Suprapubic skin (tissue), 4 donors: ENCODE measurements around the gene PLPP7. TPM values are rescaled to one million over a fixed set of nuclear protein-coding genes. Genes with fewer than 3 reads are reported as not detected.

ENCODE experiments used
- DNase-seq, 2 donors: peaks; one replicate each; pipeline ENCODE4 v3.0.0-alpha.2; 2019; ENCODE audit warnings: low spot score in 2 of 2
- H3K27ac ChIP-seq: fragments of 200-600 bp; sonication (generic); one replicate; pipeline ENCODE4 v1.5.1; 2019
- H3K27me3 ChIP-seq: fragments of 200-600 bp; sonication (generic); one replicate; pipeline ENCODE4 v1.5.1; 2019
- H3K36me3 ChIP-seq: fragments of 200-600 bp; sonication (generic); one replicate; pipeline ENCODE4 v1.5.1; 2019
- H3K4me1 ChIP-seq: fragments of 200-600 bp; sonication (generic); one replicate; pipeline ENCODE4 v1.5.1; 2019
- H3K4me3 ChIP-seq: fragments of 200-600 bp; sonication (generic); one replicate; pipeline ENCODE4 v1.5.1; 2019; ENCODE audit warnings: mild to moderate bottlenecking
- H3K9me3 ChIP-seq: fragments of 200-600 bp; sonication (generic); one replicate; pipeline ENCODE4 v1.5.1; 2019
- EP300 ChIP-seq: sonication (generic); formaldehyde crosslinking; IDR thresholded peaks from one replicate; pipeline ENCODE4 v1.6.1; 2017; ENCODE audit warnings: antibody characterized with exemption
- POLR2A ChIP-seq, 2 donors: fragments of 450-650 bp; IDR thresholded peaks; one replicate each; pipeline ENCODE4 v1.6.1; 2017; ENCODE audit warnings: antibody characterized with exemption in 2 of 2, mild to moderate bottlenecking in 2 of 2, moderate library complexity in 2 of 2
- POLR2AphosphoS5 ChIP-seq, 3 donors: sonication (generic); formaldehyde crosslinking; IDR thresholded peaks; one replicate each; pipeline ENCODE4 v1.6.1; 2017; ENCODE audit warnings: antibody characterized with exemption in 3 of 3
- WGBS: methylation state at CpG from one replicate; pipeline ENCODE4 v1.1.5; 2018; 5-methylcytosine and 5-hydroxymethylcytosine counted together
- total RNA-seq, 4 donors: library from RNA; depleted of rRNA; stranded (reverse); fragments of >200 nt; gene quantifications; one replicate each; pipeline ENCODE4 v1.1.0, GENCODE V29; 2016
- TF ChIP-seq, protein P1 (sequence below), 2 donors: fragments of 200-600 bp in 1 of 2; fragments of 450-650 bp in 1 of 2; sonication (generic) in 1 of 2; IDR thresholded peaks; one replicate each; pipeline ENCODE4 v1.5.1; 2016 to 2019; ENCODE audit warnings: antibody characterized with exemption in 2 of 2, mild to moderate bottlenecking in 1 of 2, moderate library complexity in 1 of 2

The PLPP7 gene
- total RNA-seq, 4 donors from 2014 or later = 0.80 to 1.1 (median 0.92) TPM

DNA sequence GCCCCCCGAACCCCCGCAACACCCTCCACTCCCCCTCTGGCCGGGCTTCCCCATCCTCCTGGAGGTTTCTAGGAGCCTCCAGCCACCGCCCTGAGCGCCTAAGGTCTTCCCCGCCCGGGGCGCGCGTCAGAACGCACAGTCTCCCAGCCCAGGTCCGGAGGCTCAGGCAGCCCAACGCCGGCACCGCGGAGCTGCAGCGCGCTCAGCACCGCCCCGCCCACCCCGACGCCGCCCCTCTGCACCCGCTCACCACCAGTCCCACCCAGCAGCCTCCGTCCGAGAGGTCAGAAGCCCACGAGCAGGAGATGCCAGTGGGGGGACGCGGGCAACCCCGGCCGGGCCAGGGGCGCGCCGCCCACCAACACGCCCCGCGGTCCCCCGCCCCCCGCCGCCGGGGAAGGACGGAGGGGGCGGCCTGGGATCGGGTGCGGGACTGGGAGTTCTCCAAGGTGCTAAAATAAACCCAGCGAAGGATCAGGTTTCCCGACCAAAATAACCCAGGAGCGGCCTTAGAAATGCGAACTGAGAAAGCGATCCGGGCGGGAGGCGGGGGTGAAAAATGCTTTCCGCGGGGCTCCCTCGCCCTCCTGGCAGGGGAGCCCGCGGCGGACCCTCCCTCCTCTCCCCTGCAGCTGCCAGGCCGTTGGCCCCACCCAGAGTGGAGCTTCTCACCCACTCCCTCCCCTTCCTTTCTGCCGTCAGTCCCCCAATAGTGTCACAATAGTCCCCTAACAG lies 6.7 kb upstream of the PLPP7 start:
- H3K9me3 ChIP-seq = no peaks in the 10 kb centered on the region
- peaks cover 14% of the 10 kb centered on the region for H3K4me1 ChIP-seq
- H3K36me3 ChIP-seq = no peaks in the 10 kb centered on the region
- peak overlapping the region; percentile 32 for H3K4me3 ChIP-seq
- WGBS = 13% methylated on average over 4 of the region's 61 CpGs
- no peak for TF ChIP-seq POLR2A (IDR thresholded peaks at IDR 0.05)
- no peak for TF ChIP-seq EP300
- TF ChIP-seq, protein P1, sequence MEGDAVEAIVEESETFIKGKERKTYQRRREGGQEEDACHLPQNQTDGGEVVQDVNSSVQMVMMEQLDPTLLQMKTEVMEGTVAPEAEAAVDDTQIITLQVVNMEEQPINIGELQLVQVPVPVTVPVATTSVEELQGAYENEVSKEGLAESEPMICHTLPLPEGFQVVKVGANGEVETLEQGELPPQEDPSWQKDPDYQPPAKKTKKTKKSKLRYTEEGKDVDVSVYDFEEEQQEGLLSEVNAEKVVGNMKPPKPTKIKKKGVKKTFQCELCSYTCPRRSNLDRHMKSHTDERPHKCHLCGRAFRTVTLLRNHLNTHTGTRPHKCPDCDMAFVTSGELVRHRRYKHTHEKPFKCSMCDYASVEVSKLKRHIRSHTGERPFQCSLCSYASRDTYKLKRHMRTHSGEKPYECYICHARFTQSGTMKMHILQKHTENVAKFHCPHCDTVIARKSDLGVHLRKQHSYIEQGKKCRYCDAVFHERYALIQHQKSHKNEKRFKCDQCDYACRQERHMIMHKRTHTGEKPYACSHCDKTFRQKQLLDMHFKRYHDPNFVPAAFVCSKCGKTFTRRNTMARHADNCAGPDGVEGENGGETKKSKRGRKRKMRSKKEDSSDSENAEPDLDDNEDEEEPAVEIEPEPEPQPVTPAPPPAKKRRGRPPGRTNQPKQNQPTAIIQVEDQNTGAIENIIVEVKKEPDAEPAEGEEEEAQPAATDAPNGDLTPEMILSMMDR (IDR thresholded peaks at IDR 0.05) = no peak
- no peak for TF ChIP-seq POLR2AphosphoS5 (IDR thresholded peaks at IDR 0.05)
- H3K27ac ChIP-seq = no peak overlapping the region
- no peak for DNase-seq
- H3K27me3 ChIP-seq = peaks cover 32% of the 10 kb centered on the region

DNA sequence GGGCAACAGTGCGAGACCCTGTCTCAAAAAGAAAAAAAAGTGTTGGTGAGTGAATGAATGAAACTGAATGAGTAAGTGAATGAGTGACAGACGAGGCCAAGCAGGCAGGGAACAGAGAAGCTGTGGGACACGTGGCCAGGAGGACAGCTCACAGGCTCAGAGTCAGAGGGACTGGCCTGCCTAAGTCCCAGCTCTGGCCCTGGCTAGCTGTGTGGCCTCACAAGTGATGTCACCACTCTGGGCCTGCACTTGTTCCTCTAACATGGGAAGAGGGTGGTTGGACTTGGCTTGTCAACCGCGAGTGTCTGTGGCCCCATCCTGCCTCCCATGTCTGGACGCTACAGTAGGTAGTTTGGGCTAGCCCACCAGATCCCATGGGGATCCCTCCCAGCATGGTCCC lies 4.7 kb upstream of the PLPP7 start:
- Histone ChIP-seq H3K4me3 (no peak overlapping the region), H3K4me1 (peaks cover 10% of the 10 kb centered on the region), H3K27ac (no peak overlapping the region), H3K27me3 (peaks cover 32% of the 10 kb centered on the region), H3K9me3 (no peaks in the 10 kb centered on the region), H3K36me3 (no peaks in the 10 kb centered on the region)
- 87% methylated on average over 6 of the region's 6 CpGs for WGBS
- no peak for DNase-seq
- no peak for TF ChIP-seq POLR2A (IDR thresholded peaks at IDR 0.05)
- TF ChIP-seq POLR2AphosphoS5 (IDR thresholded peaks at IDR 0.05) = no peak
- TF ChIP-seq, protein P1 (IDR thresholded peaks at IDR 0.05) = no peak
- no peak for TF ChIP-seq EP300

DNA sequence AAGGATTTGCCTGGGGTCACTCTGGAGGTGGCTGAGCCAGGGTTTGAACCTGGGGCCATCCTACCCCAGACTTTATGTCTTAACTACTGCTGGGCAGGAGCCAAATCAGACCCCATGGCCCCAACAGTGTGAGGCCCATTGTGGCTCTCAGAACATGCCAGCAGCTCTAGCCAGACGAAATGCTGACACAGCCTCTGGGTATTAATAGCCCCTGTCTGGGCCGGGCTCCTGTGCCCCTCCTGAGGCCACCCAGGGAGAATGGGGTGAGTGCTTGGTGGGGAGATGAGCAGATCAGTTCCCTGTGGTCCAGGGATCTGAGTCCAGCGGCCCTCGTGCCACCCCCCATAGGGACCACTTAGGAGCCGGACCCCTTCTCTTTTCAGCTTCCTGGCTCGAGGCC lies 2.2 kb upstream of the PLPP7 start:
- no peaks in the 10 kb centered on the region for H3K36me3 ChIP-seq
- TF ChIP-seq, protein P1 (IDR thresholded peaks at IDR 0.05) = no peak
- TF ChIP-seq EP300 = no peak
- no peak for TF ChIP-seq POLR2A (IDR thresholded peaks at IDR 0.05)
- no peak for TF ChIP-seq POLR2AphosphoS5 (IDR thresholded peaks at IDR 0.05)
- WGBS = 72% methylated on average over 2 of the region's 6 CpGs
- no peak overlapping the region for H3K4me3 ChIP-seq
- no peak overlapping the region for H3K27ac ChIP-seq
- H3K27me3 ChIP-seq = peaks cover 10% of the 10 kb centered on the region
- no peak for DNase-seq
- H3K9me3 ChIP-seq = no peaks in the 10 kb centered on the region
- H3K4me1 ChIP-seq = peaks cover 11% of the 10 kb centered on the region

DNA sequence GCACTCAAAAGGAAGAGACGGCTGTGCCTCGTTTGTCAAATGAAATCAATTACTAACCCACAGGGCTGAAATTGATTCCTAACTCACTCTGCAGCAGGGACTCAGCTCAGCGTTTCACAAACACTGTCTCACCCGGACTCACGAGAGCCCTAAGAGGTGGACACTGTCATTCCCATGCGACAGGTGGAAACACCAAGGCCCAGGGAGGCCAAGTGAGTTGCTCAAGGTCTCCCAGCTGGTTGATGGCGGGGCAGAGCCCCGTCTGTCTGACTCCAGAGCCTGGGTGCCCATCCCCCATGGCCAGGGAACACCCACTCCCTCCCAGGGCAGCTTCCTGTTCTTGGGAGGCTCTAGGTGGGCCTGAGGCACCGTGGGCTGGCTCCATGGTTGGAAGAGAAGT lies 1.3 kb upstream of the PLPP7 start:
- peaks cover 3% of the 10 kb centered on the region for H3K4me1 ChIP-seq
- H3K9me3 ChIP-seq = no peaks in the 10 kb centered on the region
- TF ChIP-seq, protein P1 (IDR thresholded peaks at IDR 0.05) = no peak
- TF ChIP-seq POLR2AphosphoS5 (IDR thresholded peaks at IDR 0.05) (no peak), EP300 (no peak), POLR2A (IDR thresholded peaks at IDR 0.05) (no peak)
- H3K36me3 ChIP-seq = no peaks in the 10 kb centered on the region
- no peak overlapping the region for H3K4me3 ChIP-seq
- 89% methylated on average over 6 of the region's 9 CpGs for WGBS
- H3K27me3 ChIP-seq = peaks cover under 1% of the 10 kb centered on the region
- H3K27ac ChIP-seq = no peak overlapping the region
- no peak for DNase-seq

- H3K27ac ChIP-seq = no peak overlapping the region
- H3K27me3 ChIP-seq = no peaks in the 10 kb centered on the region
- no peaks in the 10 kb centered on the region for H3K9me3 ChIP-seq
- DNase-seq = peak in 1 of 2 donors; percentile 60
- H3K36me3 ChIP-seq = no peaks in the 10 kb centered on the region
- 78% methylated on average over 16 of the region's 34 CpGs for WGBS
- H3K4me3 ChIP-seq = peak overlapping the region; percentile 47
- H3K4me1 ChIP-seq = peaks cover 3% of the 10 kb centered on the region
- no peak for TF ChIP-seq EP300
- TF ChIP-seq, protein P1 (IDR thresholded peaks at IDR 0.05) = no peak
- no peak for TF ChIP-seq POLR2A (IDR thresholded peaks at IDR 0.05)
- TF ChIP-seq POLR2AphosphoS5 (IDR thresholded peaks at IDR 0.05) = no peak
These were observed 678 bp downstream of the PLPP7 start for GRCh38 chr9:131290036-131290766.
